Measurements from ENCODE around the gene OR2S2. TPM values are rescaled to one million over a fixed set of nuclear protein-coding genes. Genes with fewer than 3 reads are reported as not detected.

The OR2S2 gene
- total RNA-seq, 2 experiments from 2014 or later: not detected

DNA sequence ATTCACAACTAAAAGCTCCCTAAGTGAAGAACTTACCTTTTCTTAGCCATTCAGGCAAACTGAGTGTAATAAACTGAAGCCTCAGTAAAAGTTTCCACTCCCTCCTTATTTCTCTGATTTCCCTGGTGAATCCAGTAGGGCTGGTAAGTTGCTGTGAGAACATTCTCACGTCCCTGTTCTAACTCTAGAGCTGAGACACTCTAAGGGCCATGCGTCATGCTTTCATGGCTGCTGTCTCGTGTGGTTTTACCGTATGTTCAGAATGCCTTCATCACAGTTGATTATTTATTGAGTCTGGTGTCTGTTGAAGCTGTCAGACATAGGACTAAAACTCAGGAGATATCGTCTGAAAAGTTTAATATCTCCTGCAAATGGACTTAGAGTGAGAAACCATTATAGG lies 1.3 kb downstream of the OR2S2 start:
- H3K27me3 Mint-ChIP-seq (ENCODE audit: low read depth): no peaks in the 10 kb centered on the region
- no peaks in the 10 kb centered on the region for H3K36me3 Mint-ChIP-seq (ENCODE audit: low read depth)
- H3K4me3 Mint-ChIP-seq: no peak overlapping the region
- intact Hi-C loops (cut with micrococcal nuclease): no loop called here
- no peak overlapping the region for H3K27ac Mint-ChIP-seq
- no peaks in the 10 kb centered on the region for H3K9me3 Mint-ChIP-seq
- no peak for DNase-seq
- no peaks in the 10 kb centered on the region for H3K4me1 Mint-ChIP-seq (ENCODE audit: low read depth)
- CTCF ChIA-PET: interaction anchor here (0.6 to 4.2 kb wide), 15 partner anchors 9 to 386 kb away, joined by 3 to 59 read pairs (median 3); partner anchors contain the start of gene CLTA

- Mint-ChIP-seq H3K36me3 (ENCODE audit: low read depth) (no peaks in the 10 kb centered on the region), H3K27ac (no peak overlapping the region), H3K9me3 (no peaks in the 10 kb centered on the region), H3K4me1 (ENCODE audit: low read depth) (no peaks in the 10 kb centered on the region), H3K27me3 (ENCODE audit: low read depth) (no peaks in the 10 kb centered on the region), H3K4me3 (no peak overlapping the region)
- intact Hi-C loops (cut with micrococcal nuclease): loop anchor here (1.0 to 2.0 kb wide), 5 partner anchors 52 to 374 kb away; no protein-coding TSS in a partner anchor
- CTCF ChIA-PET: interaction anchor here (0.6 to 4.2 kb wide), 22 partner anchors 8 to 397 kb away, joined by 3 to 59 read pairs (median 4); partner anchors contain the start of gene SPAG8
- peak; percentile 73 for DNase-seq
These were observed 2.9 kb downstream of the OR2S2 start for GRCh38 chr9:35954942-35955546.

- no peaks in the 10 kb centered on the region for H3K36me3 Mint-ChIP-seq (ENCODE audit: low read depth)
- CTCF ChIA-PET: interaction anchor here (0.6 to 2.7 kb wide), 13 partner anchors 8 to 214 kb away, joined by 3 to 15 read pairs (median 4); no protein-coding TSS in a partner anchor
- no peak overlapping the region for H3K27ac Mint-ChIP-seq
- peaks cover 12% of the 10 kb centered on the region for H3K4me1 Mint-ChIP-seq (ENCODE audit: low read depth)
- H3K9me3 Mint-ChIP-seq: no peaks in the 10 kb centered on the region
- no peak overlapping the region for H3K4me3 Mint-ChIP-seq
- H3K27me3 Mint-ChIP-seq (ENCODE audit: low read depth): no peaks in the 10 kb centered on the region
- no peak for DNase-seq
- intact Hi-C loops (cut with micrococcal nuclease): no loop called here
These were observed 5.3 kb downstream of the OR2S2 start for GRCh38 chr9:35952526-35953191.

- Mint-ChIP-seq H3K27ac (no peak overlapping the region), H3K27me3 (ENCODE audit: low read depth) (no peaks in the 10 kb centered on the region), H3K36me3 (ENCODE audit: low read depth) (no peaks in the 10 kb centered on the region), H3K9me3 (no peaks in the 10 kb centered on the region), H3K4me1 (ENCODE audit: low read depth) (peaks cover 12% of the 10 kb centered on the region), H3K4me3 (no peak overlapping the region)
- intact Hi-C loops (cut with micrococcal nuclease): no loop called here
- CTCF ChIA-PET: interaction anchor here (0.6 to 2.7 kb wide), 4 partner anchors 41 to 82 kb away, joined by 3 to 15 read pairs (median 3); no protein-coding TSS in a partner anchor
- DNase-seq: no peak
These were observed 6.2 kb downstream of the OR2S2 start for GRCh38 chr9:35951736-35952135.

DNA sequence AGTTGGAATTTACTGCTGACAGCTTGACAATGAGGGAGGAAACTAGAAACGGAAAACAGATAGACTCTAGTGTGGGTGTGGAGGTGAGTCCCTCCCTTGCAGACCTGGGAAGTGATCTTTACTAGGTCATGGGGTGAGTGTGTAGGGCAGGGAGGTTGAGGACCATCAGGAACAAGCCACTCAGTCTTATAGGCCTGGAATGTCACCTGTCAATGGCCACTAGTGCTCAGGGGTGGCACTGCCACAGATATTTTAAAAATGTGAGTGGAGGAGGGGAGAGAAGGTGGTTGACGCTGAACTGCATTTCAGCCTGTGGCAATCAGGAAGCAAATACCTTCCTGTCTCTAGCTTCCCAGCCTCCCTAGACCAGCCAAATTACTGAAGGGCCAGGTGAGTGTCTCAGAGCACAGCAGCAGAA lies 9.0 kb downstream of the OR2S2 start:
- CTCF ChIA-PET: interaction anchor here (1.2 to 2.0 kb wide), 2 partner anchors 10 to 74 kb away, joined by 5 to 7 read pairs; no protein-coding TSS in a partner anchor
- peaks cover 32% of the 10 kb centered on the region for H3K4me1 Mint-ChIP-seq (ENCODE audit: low read depth)
- intact Hi-C loops (cut with micrococcal nuclease): no loop called here
- no peak overlapping the region for H3K4me3 Mint-ChIP-seq
- no peak for DNase-seq
- no peaks in the 10 kb centered on the region for H3K9me3 Mint-ChIP-seq
- no peak overlapping the region for H3K27ac Mint-ChIP-seq
- H3K27me3 Mint-ChIP-seq (ENCODE audit: low read depth): no peaks in the 10 kb centered on the region
- no peaks in the 10 kb centered on the region for H3K36me3 Mint-ChIP-seq (ENCODE audit: low read depth)

- H3K36me3 Mint-ChIP-seq (ENCODE audit: low read depth): no peaks in the 10 kb centered on the region
- CTCF ChIA-PET: interaction anchor here (2.0 kb wide), 1 partner anchor 11 kb away, joined by 7 read pairs; no protein-coding TSS in a partner anchor
- no peaks in the 10 kb centered on the region for H3K9me3 Mint-ChIP-seq
- intact Hi-C loops (cut with micrococcal nuclease): no loop called here
- H3K4me3 Mint-ChIP-seq: no peak overlapping the region
- no peaks in the 10 kb centered on the region for H3K27me3 Mint-ChIP-seq (ENCODE audit: low read depth)
- H3K4me1 Mint-ChIP-seq (ENCODE audit: low read depth): peaks cover 36% of the 10 kb centered on the region
- H3K27ac Mint-ChIP-seq: no peak overlapping the region
- no peak for DNase-seq
These were observed 9.5 kb downstream of the OR2S2 start for GRCh38 chr9:35948451-35948850.

GRCh38 chr9:35945341-35946018 lies 12.5 kb downstream of the OR2S2 start:
- peaks cover 60% of the 10 kb centered on the region for H3K4me1 Mint-ChIP-seq (ENCODE audit: low read depth)

GRCh38 chr9:35944841-35945240 lies 13.1 kb downstream of the OR2S2 start:
- peaks cover 66% of the 10 kb centered on the region for H3K4me1 Mint-ChIP-seq (ENCODE audit: low read depth)
- intact Hi-C loops (cut with micrococcal nuclease): loop anchor here (1.0 kb wide), 1 partner anchor 42 kb away; no protein-coding TSS in a partner anchor
- CTCF ChIA-PET: interaction anchor here (0.6 to 9.1 kb wide), 25 partner anchors 8 to 1420 kb away, joined by 3 to 167 read pairs (median 6); partner anchors contain the start of genes HRCT1 and SPAAR
- H3K27me3 Mint-ChIP-seq (ENCODE audit: low read depth): no peaks in the 10 kb centered on the region
- H3K27ac Mint-ChIP-seq: no peak overlapping the region
- no peak for DNase-seq
- no peaks in the 10 kb centered on the region for H3K9me3 Mint-ChIP-seq
- H3K4me3 Mint-ChIP-seq: no peak overlapping the region
- no peaks in the 10 kb centered on the region for H3K36me3 Mint-ChIP-seq (ENCODE audit: low read depth)

More at GRCh38 chr9:35945341-35946018, 12.5 kb downstream of the OR2S2 start:
- DNase-seq: peak; percentile 86
- Mint-ChIP-seq H3K27ac (no peak overlapping the region), H3K36me3 (ENCODE audit: low read depth) (no peaks in the 10 kb centered on the region), H3K27me3 (ENCODE audit: low read depth) (no peaks in the 10 kb centered on the region), H3K9me3 (no peaks in the 10 kb centered on the region), H3K4me3 (no peak overlapping the region)
- intact Hi-C loops (cut with micrococcal nuclease): loop anchor here (1.0 kb wide), 1 partner anchor 42 kb away; no protein-coding TSS in a partner anchor
- CTCF ChIA-PET: interaction anchor here (0.6 to 9.1 kb wide), 30 partner anchors 8 to 1421 kb away, joined by 3 to 167 read pairs (median 4); partner anchors contain the start of genes HRCT1 and SPAAR

DNA sequence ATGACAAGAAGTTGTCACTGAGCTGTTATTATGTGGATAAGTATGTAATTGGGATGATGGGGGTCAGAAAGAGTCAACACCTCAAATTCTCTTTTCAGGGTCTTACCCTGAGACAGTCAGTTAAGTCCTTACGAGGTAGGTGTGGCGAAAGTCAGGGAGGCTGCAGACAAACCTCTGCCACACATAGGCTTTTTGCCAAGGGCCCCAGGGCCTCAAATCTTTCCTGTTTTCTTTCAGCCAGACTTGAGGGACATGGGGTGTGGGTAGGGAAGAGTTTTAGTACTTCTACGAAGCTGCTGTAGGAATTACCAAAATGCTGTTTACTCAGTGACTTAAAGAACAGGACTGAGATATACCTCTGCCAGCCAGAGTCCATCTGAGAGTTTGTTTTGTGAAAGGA lies 13.8 kb downstream of the OR2S2 start:
- Mint-ChIP-seq H3K9me3 (no peaks in the 10 kb centered on the region), H3K27me3 (ENCODE audit: low read depth) (no peaks in the 10 kb centered on the region), H3K4me1 (ENCODE audit: low read depth) (peaks cover 70% of the 10 kb centered on the region), H3K4me3 (no peak overlapping the region), H3K27ac (no peak overlapping the region), H3K36me3 (ENCODE audit: low read depth) (no peaks in the 10 kb centered on the region)
- CTCF ChIA-PET: interaction anchor here (0.8 to 9.1 kb wide), 17 partner anchors 9 to 1420 kb away, joined by 3 to 167 read pairs (median 7); partner anchors contain the start of genes HRCT1 and SPAAR
- intact Hi-C loops (cut with micrococcal nuclease): no loop called here
- DNase-seq: no peak

DNA sequence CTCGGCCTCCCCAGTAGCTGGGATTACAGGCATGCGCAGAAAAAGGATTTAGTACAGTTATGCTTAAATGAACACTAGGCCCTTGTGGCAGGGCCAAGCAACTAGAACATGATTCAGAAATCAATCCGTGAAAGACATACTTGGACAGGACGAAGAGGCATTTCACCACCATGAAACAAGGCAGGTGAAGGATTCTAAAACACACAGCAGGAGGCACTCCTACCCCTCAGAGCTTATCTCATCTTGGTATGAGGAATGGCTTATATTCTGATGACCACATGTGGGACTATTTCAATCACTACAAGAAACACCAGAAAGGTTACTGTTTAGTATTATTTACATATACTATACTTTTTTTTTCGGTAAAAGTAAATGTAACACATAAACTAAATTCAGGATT lies 15.7 kb downstream of the OR2S2 start:
- Mint-ChIP-seq H3K4me3 (no peak overlapping the region), H3K27ac (no peak overlapping the region), H3K27me3 (ENCODE audit: low read depth) (no peaks in the 10 kb centered on the region), H3K36me3 (ENCODE audit: low read depth) (no peaks in the 10 kb centered on the region), H3K9me3 (peaks cover 2% of the 10 kb centered on the region), H3K4me1 (ENCODE audit: low read depth) (peaks cover 77% of the 10 kb centered on the region)
- DNase-seq: no peak
- intact Hi-C loops (cut with micrococcal nuclease): no loop called here
- CTCF ChIA-PET: interaction anchor here (3.7 to 9.1 kb wide), 2 partner anchors 13 to 39 kb away, joined by 23 to 167 read pairs; partner anchors contain the start of gene HRCT1

GRCh38 chr9:35940458-35941407 lies 17.2 kb downstream of the OR2S2 start:
- Mint-ChIP-seq H3K27ac (no peak overlapping the region), H3K4me1 (ENCODE audit: low read depth) (peaks cover 78% of the 10 kb centered on the region), H3K9me3 (peaks cover 5% of the 10 kb centered on the region), H3K27me3 (ENCODE audit: low read depth) (no peaks in the 10 kb centered on the region), H3K36me3 (ENCODE audit: low read depth) (no peaks in the 10 kb centered on the region), H3K4me3 (peak overlapping the region; percentile 8)
- CTCF ChIA-PET: interaction anchor here (0.9 to 9.1 kb wide), 15 partner anchors 9 to 337 kb away, joined by 3 to 167 read pairs (median 4); partner anchors contain the start of gene HRCT1
- intact Hi-C loops (cut with micrococcal nuclease): loop anchor here (1.0 kb wide), 1 partner anchor 16 kb away; no protein-coding TSS in a partner anchor
- DNase-seq: peak; percentile 78
